Heart left ventricle (tissue), 16 donors: ENCODE results near the gene TTC24. TPM values are rescaled to one million over a fixed set of nuclear protein-coding genes. Genes with fewer than 3 reads are reported as not detected.
A peak's percentile ranks its signal among the peaks of the same experiment; 100 is the strongest.
"Not testable (repeated sequence)": the region's sequence is repeated elsewhere in the genome, so short reads cannot be mapped to it uniquely, and the experiment has no call there.

ENCODE experiments used
- ATAC-seq, 4 donors: fragments of 200-7000 bp; cut with Tn5 transposase; one replicate each; pipeline ENCODE4 v1.9.1; 2020 to 2022; ENCODE audit warnings: moderate library complexity in 4 of 4, mild to moderate bottlenecking in 3 of 4, moderate number of reproducible peaks in 1 of 4
- DNase-seq, 5 donors: peaks; one replicate each; pipeline ENCODE4 v3.0.0-alpha.2; 2020
- H3K27ac ChIP-seq, 12 donors: fragments of 200-600 bp; sonication (generic) in 4 of 12; one replicate each; pipeline versions ENCODE4 v1.5.0 to v1.8.0; 2016 to 2022; ENCODE audit warnings: mild to moderate bottlenecking in 2 of 12
- H3K27me3 ChIP-seq, 9 donors: fragments of 200-600 bp; sonication (generic) in 2 of 9; one replicate each; pipeline versions ENCODE4 v1.5.1 to v1.8.0; 2016 to 2022; ENCODE audit warnings: mild to moderate bottlenecking in 3 of 9
- H3K36me3 ChIP-seq, 9 donors: fragments of 200-600 bp; sonication (generic) in 2 of 9; one replicate each; pipeline versions ENCODE4 v1.5.0 to v1.8.0; 2018 to 2022; ENCODE audit warnings: mild to moderate bottlenecking in 2 of 9
- H3K4me1 ChIP-seq, 12 donors: fragments of 200-600 bp; sonication (generic) in 4 of 12; one replicate each; pipeline versions ENCODE4 v1.5.0 to v1.8.0; 2016 to 2022; ENCODE audit warnings: mild to moderate bottlenecking in 3 of 12
- H3K4me3 ChIP-seq, 12 donors: fragments of 200-600 bp; sonication (generic) in 4 of 12; one replicate each; pipeline versions ENCODE4 v1.5.0 to v1.8.0; 2017 to 2022; ENCODE audit warnings: mild to moderate bottlenecking in 9 of 12, moderate library complexity in 4 of 12
- H3K9me3 ChIP-seq, 12 donors: fragments of 200-600 bp; sonication (generic) in 4 of 12; one replicate each; pipeline versions ENCODE4 v1.5.0 to v1.8.0; 2016 to 2022; ENCODE audit warnings: mild to moderate bottlenecking in 1 of 12
- CTCF ChIP-seq, 12 donors: fragments of 200-600 bp; sonication (generic) in 4 of 12; IDR thresholded peaks; one replicate each; pipeline versions ENCODE4 v1.5.0 to v1.8.0; 2018 to 2022; ENCODE audit warnings: antibody characterized with exemption in 12 of 12, mild to moderate bottlenecking in 5 of 12
- POLR2A ChIP-seq, 2 donors: fragments of 450-650 bp; IDR thresholded peaks; one replicate each; pipeline ENCODE4 v1.6.1; 2017; ENCODE audit warnings: antibody characterized with exemption in 2 of 2, mild to moderate bottlenecking in 2 of 2, moderate library complexity in 2 of 2
- WGBS, 4 donors: extraction: QIAGEN DNeasy Blood & Tissue Kit in 2 of 4; methylation state at CpG; one replicate each; pipeline versions ENCODE4 v1.1.5 to v1.1.7; 2013 to 2018; 5-methylcytosine and 5-hydroxymethylcytosine counted together
- intact Hi-C, 10 donors: fragments of 100-400 bp; cut with DNase I; formaldehyde crosslinking; loops; one replicate each; pipeline versions ENCODE4 v1.11.1 to v1.14.2; 2022
- polyA plus RNA-seq, 2 donors: library from polyadenylated mRNA; stranded (reverse); fragments of 200-250 nt; gene quantifications; one replicate each; pipeline ENCODE4 v1.2.3, GENCODE V29; 2013
- total RNA-seq, 9 donors: library from RNA; depleted of rRNA in 2 of 9; stranded (reverse); fragments of >200 nt in 2 of 9; fragmentation: NEBNext Ultra II Directional in 3 of 9; extraction: Animal tissue kit (Norgen Biotek cat#: 25700) in 3 of 9; gene quantifications; one replicate each; pipeline versions ENCODE4 v1.1.0 to v1.2.4, GENCODE V29; 2016 to 2023
- donor health status: ischemic (EF 13 %, LVEDD 7.1; RV severe dilation, severe dysfunction).
- donor health status: healthy with polysubstance abuse.
- donor health status: DM: no; HTN: yes; CAD: no.
- donor health status: DM: no; HTN: no; CAD: no.
- donor health status: ischemic (EF 25% LVEDD 6.9; RV normal size, moderate dysfunction).
- donor health status: ischemic (EF 25% LVEDD 5.7; RV mildly dilated, moderate dysfunction).
- donor health status: healthy.
- donor health status: DM: yes; HTN: yes; CAD: no.
- donor health status: ischemic (EF 35%, LVEDD 5.7; RV mildly dilated, moderate dysfunction).
- donor health status: nonischemic (EF 11% LVEDD 7.7; RV severe dilation, severe dysfunction).
- donor health status: DM: yes; HTN: yes; CAD: no.
- donor health status: PGD.
- donor health status: ischemic (EF 29% LVEDD 5.4; RV normal size, mild dysfunction).
- donor health status: nonischemic (EF 23%, LVEDD 6.1; RV moderate dilation, normal function).

TTC24 gene
- total and polyA plus RNA-seq, 11 donors = 0.19 TPM; not detected in 10

GRCh38 chr1:156627313-156627880, 47.9 kb downstream of the TTC24 start:
- ATAC-seq (no peak), DNase-seq (no peak)
- TF ChIP-seq POLR2A (IDR thresholded peaks at IDR 0.05) = no peak
- TF ChIP-seq CTCF (IDR thresholded peaks at IDR 0.05) = peak; percentile 37 to 71 (median 62)
- Histone ChIP-seq H3K4me3 (no peak overlapping the region), H3K9me3 (no peaks in the 10 kb centered on the region), H3K4me1 (peaks cover 5 to 36% (median 22%) of the 10 kb centered on the region in 12 donors), H3K36me3 (no peaks in the 10 kb centered on the region), H3K27ac (no peak overlapping the region), H3K27me3 (peaks cover 3 to 85% (median 50%) of the 10 kb centered on the region in 9 donors)
- 77 to 84% (median 81%) methylated on average over 2 of the region's 2 CpGs for WGBS, 4 donors
- intact Hi-C loops = loop anchor here in 7 of 10 donors (2.0 to 10.0 kb wide), 6 partner anchors 29 to 101 kb away; partner anchors contain the start of genes ISG20L2 (in 3 of the 7), METTL25B (in 3 of the 7) and NES (in 1 of the 7)

- no peak overlapping the region for H3K27ac ChIP-seq
- H3K4me1 ChIP-seq = peaks cover 3 to 13% (median 8%) of the 10 kb centered on the region in 12 donors
- H3K9me3 ChIP-seq = no peaks in the 10 kb centered on the region
- TF ChIP-seq POLR2A (IDR thresholded peaks at IDR 0.05) (no peak), CTCF (IDR thresholded peaks at IDR 0.05) (no peak)
- H3K4me3 ChIP-seq = no peak overlapping the region
- 82 to 89% (median 83%) methylated on average over 8 of the region's 8 CpGs for WGBS, 4 donors
- H3K36me3 ChIP-seq = no peaks in the 10 kb centered on the region
- ATAC-seq (no peak), DNase-seq (no peak)
- peaks cover 9 to 84% (median 37%) of the 10 kb centered on the region in 9 donors for H3K27me3 ChIP-seq
- intact Hi-C loops = loop anchor here in 4 of 10 donors (2.0 to 10.0 kb wide), 4 partner anchors 27 to 97 kb away; partner anchors contain the start of genes ISG20L2 (in 2 of the 4), METTL25B (in 2 of the 4) and NES (in 1 of the 4)
Measured at GRCh38 chr1:156629823-156630449, 50.4 kb downstream of the TTC24 start.

GRCh38 chr1:156631152-156631551, 51.6 kb downstream of the TTC24 start:
- H3K9me3 ChIP-seq, intact Hi-C loops, H3K4me1 ChIP-seq, H3K27ac ChIP-seq, H3K4me3 ChIP-seq, H3K36me3 ChIP-seq, ATAC-seq, DNase-seq: not testable (repeated sequence)
- WGBS, 4 donors = 51 to 57% (median 55%) methylated on average over 9 of the region's 9 CpGs
- H3K27me3 ChIP-seq = peaks cover 6 to 81% (median 26%) of the 10 kb centered on the region in 9 donors

- Histone ChIP-seq H3K27me3 (peaks cover 6 to 73% (median 16%) of the 10 kb centered on the region in 9 donors), H3K27ac (no peak overlapping the region), H3K9me3 (no peaks in the 10 kb centered on the region), H3K4me1 (no peaks in the 10 kb centered on the region), H3K4me3 (no peak overlapping the region), H3K36me3 (no peaks in the 10 kb centered on the region)
- DNase-seq (no peak), ATAC-seq (no peak)
- intact Hi-C loops = no loop called here
- 65 to 80% (median 69%) methylated on average over 3 of the region's 3 CpGs for WGBS, 4 donors
- no peak for TF ChIP-seq CTCF (IDR thresholded peaks at IDR 0.05)
- TF ChIP-seq POLR2A (IDR thresholded peaks at IDR 0.05) = no peak
Measured at GRCh38 chr1:156632355-156632754, 52.8 kb downstream of the TTC24 start.

Other genes starting within 250 kb of the TTC24 start
- gene CCT3, start 241.4 kb upstream of the TTC24 start, total RNA-seq = 100 to 1,000 TPM; 105 to 152 (median 143) TPM
- 100 to 1,000 TPM in 1 of 2 donors, 10 to 100 TPM in 1; 83.1 to 246 TPM for gene CCT3, start 241.4 kb upstream of the TTC24 start, polyA plus RNA-seq
- under 1 TPM in 2 of 9 donors, not detected in 7; 0.36 to 0.81 TPM for gene TSACC, start 241.2 kb upstream of the TTC24 start, total RNA-seq
- not detected for gene TSACC, start 241.2 kb upstream of the TTC24 start, polyA plus RNA-seq
- gene RHBG, start 210.5 kb upstream of the TTC24 start, total RNA-seq = under 1 TPM in 1 of 9 donors, not detected in 8; 0.29 TPM
- gene RHBG, start 210.5 kb upstream of the TTC24 start, polyA plus RNA-seq = not detected
- 100 to 1,000 TPM in 3 of 9 donors, 10 to 100 TPM in 6; 75.0 to 203 (median 93.2) TPM for gene MEF2D, start 78.9 kb upstream of the TTC24 start, total RNA-seq
- gene MEF2D, start 78.9 kb upstream of the TTC24 start, polyA plus RNA-seq = 10 to 100 TPM; 40.5 to 68.8 TPM
- 1 to 10 TPM in 2 of 9 donors, under 1 TPM in 7; 0.09 to 5.1 (median 0.27) TPM for gene IQGAP3, start 7.2 kb upstream of the TTC24 start, total RNA-seq
- under 1 TPM; 0.11 to 0.25 TPM for gene IQGAP3, start 7.2 kb upstream of the TTC24 start, polyA plus RNA-seq
- 100 to 1,000 TPM in 5 of 9 donors, 10 to 100 TPM in 4; 87.4 to 141 (median 111) TPM for gene NAXE, start 12.1 kb downstream of the TTC24 start, total RNA-seq
- gene NAXE, start 12.1 kb downstream of the TTC24 start, polyA plus RNA-seq = 100 to 1,000 TPM in 1 of 2 donors, 10 to 100 TPM in 1; 75.8 to 101 TPM
- 10 to 100 TPM in 8 of 9 donors, 1 to 10 TPM in 1; 8.8 to 30.1 (median 12.6) TPM for gene GPATCH4, start 21.8 kb downstream of the TTC24 start, total RNA-seq
- 10 to 100 TPM; 21.6 to 67.5 TPM for gene GPATCH4, start 21.8 kb downstream of the TTC24 start, polyA plus RNA-seq
- gene HAPLN2, start 39.7 kb downstream of the TTC24 start, total RNA-seq = 1 to 10 TPM in 4 of 9 donors, under 1 TPM in 5; 0.52 to 2.4 (median 0.95) TPM
- gene HAPLN2, start 39.7 kb downstream of the TTC24 start, polyA plus RNA-seq = 1 to 10 TPM; 1.2 to 3.0 TPM
- under 1 TPM in 4 of 9 donors, not detected in 5; 0.09 to 0.27 (median 0.15) TPM for gene BCAN, start 62.4 kb downstream of the TTC24 start, total RNA-seq
- under 1 TPM; 0.10 to 0.15 TPM for gene BCAN, start 62.4 kb downstream of the TTC24 start, polyA plus RNA-seq
- 100 to 1,000 TPM in 7 of 9 donors, 10 to 100 TPM in 2; 75.3 to 499 (median 158) TPM for gene NES, start 97.7 kb downstream of the TTC24 start, total RNA-seq
- 100 to 1,000 TPM in 1 of 2 donors, 10 to 100 TPM in 1; 59.7 to 160 TPM for gene NES, start 97.7 kb downstream of the TTC24 start, polyA plus RNA-seq
- gene CRABP2, start 125.9 kb downstream of the TTC24 start, total RNA-seq = 10 to 100 TPM in 1 of 9 donors, 1 to 10 TPM in 4, under 1 TPM in 1, not detected in 3; 0.80 to 11.4 (median 1.7) TPM
- gene CRABP2, start 125.9 kb downstream of the TTC24 start, polyA plus RNA-seq = 1 to 10 TPM in 1 of 2 donors, under 1 TPM in 1; 0.46 to 1.5 TPM
- 10 to 100 TPM in 8 of 9 donors, 1 to 10 TPM in 1; 8.9 to 18.9 (median 15.0) TPM for gene METTL25B, start 148.7 kb downstream of the TTC24 start, total RNA-seq
- gene METTL25B, start 148.7 kb downstream of the TTC24 start, polyA plus RNA-seq = 10 to 100 TPM; 15.6 to 24.3 TPM
- 10 to 100 TPM in 8 of 9 donors, 1 to 10 TPM in 1; 8.4 to 17.9 (median 12.8) TPM for gene ISG20L2, start 149.0 kb downstream of the TTC24 start, total RNA-seq
- gene ISG20L2, start 149.0 kb downstream of the TTC24 start, polyA plus RNA-seq = 10 to 100 TPM in 1 of 2 donors, 1 to 10 TPM in 1; 5.1 to 17.6 TPM
- 100 to 1,000 TPM in 1 of 9 donors, 10 to 100 TPM in 8; 74.8 to 117 (median 79.6) TPM for gene MRPL24, start 161.4 kb downstream of the TTC24 start, total RNA-seq
- 100 to 1,000 TPM; 135 to 230 TPM for gene MRPL24, start 161.4 kb downstream of the TTC24 start, polyA plus RNA-seq
- gene HDGF, start 172.0 kb downstream of the TTC24 start, total RNA-seq = 100 to 1,000 TPM; 137 to 224 (median 147) TPM
- 100 to 1,000 TPM in 1 of 2 donors, 10 to 100 TPM in 1; 87.7 to 240 TPM for gene HDGF, start 172.0 kb downstream of the TTC24 start, polyA plus RNA-seq
- gene PRCC, start 187.8 kb downstream of the TTC24 start, total RNA-seq = 10 to 100 TPM; 34.6 to 55.5 (median 39.0) TPM
- gene PRCC, start 187.8 kb downstream of the TTC24 start, polyA plus RNA-seq = 10 to 100 TPM; 39.0 to 49.9 TPM
- gene SH2D2A, start 237.1 kb downstream of the TTC24 start, total RNA-seq = 1 to 10 TPM in 6 of 9 donors, under 1 TPM in 3; 0.52 to 8.2 (median 1.9) TPM
- 1 to 10 TPM in 1 of 2 donors, under 1 TPM in 1; 0.95 to 1.1 TPM for gene SH2D2A, start 237.1 kb downstream of the TTC24 start, polyA plus RNA-seq